Endodermal cell (in vitro differentiated cells): Measurements from ENCODE around the gene LRRC75B. TPM values are rescaled to one million over a fixed set of nuclear protein-coding genes. Genes with fewer than 3 reads are reported as not detected.

ENCODE experiments used
- DNase-seq: peaks from one replicate; pipeline ENCODE4 v3.0.0-alpha.2; 2017
- H3K27ac ChIP-seq: 2 replicates; pipeline ENCODE4 v1.5.1; 2013; ENCODE audit warnings: mild to moderate bottlenecking, low read depth, low read length, moderate library complexity
- H3K27me3 ChIP-seq: 2 replicates; pipeline ENCODE4 v1.6.1; 2013; ENCODE audit warnings: mild to moderate bottlenecking, low read length, moderate library complexity; ENCODE audit not compliant: insufficient read depth, control insufficient read depth, poor library complexity, severe bottlenecking
- H3K36me3 ChIP-seq: 2 replicates; pipeline ENCODE4 v1.7.0; 2013; ENCODE audit warnings: mild to moderate bottlenecking, low read length, moderate library complexity; ENCODE audit not compliant: control insufficient read depth, insufficient read depth
- H3K4me1 ChIP-seq: one replicate; pipeline ENCODE4 v1.7.0; 2013; ENCODE audit warnings: low read length; ENCODE audit not compliant: control insufficient read depth, insufficient read depth
- H3K4me3 ChIP-seq: 2 replicates; pipeline ENCODE4 v1.5.1; 2013; ENCODE audit warnings: mild to moderate bottlenecking, low read length, moderate library complexity
- H3K9ac ChIP-seq: 2 replicates; pipeline ENCODE4 v1.6.1; 2013; ENCODE audit warnings: mild to moderate bottlenecking, low read length, moderate library complexity; ENCODE audit not compliant: poor library complexity, severe bottlenecking; ENCODE audit errors: extremely low read depth
- H3K9me3 ChIP-seq: 2 replicates; pipeline ENCODE4 v1.6.1; 2013; ENCODE audit warnings: mild to moderate bottlenecking, low read length, moderate library complexity; ENCODE audit not compliant: control insufficient read depth
- H3K27ac Mint-ChIP-seq: 2 replicates; pipeline ENCODE4 v1.8.0; 2020; ENCODE audit warnings: mixed read lengths
- H3K27me3 Mint-ChIP-seq: 2 replicates; pipeline ENCODE4 v1.8.0; 2021; ENCODE audit warnings: mild to moderate bottlenecking, mixed read lengths; ENCODE audit not compliant: insufficient read depth
- H3K36me3 Mint-ChIP-seq: 2 replicates; pipeline ENCODE4 v1.8.0; 2020; ENCODE audit warnings: low read depth, mixed read lengths
- H3K4me1 Mint-ChIP-seq: 2 replicates; pipeline ENCODE4 v1.8.0; 2020; ENCODE audit warnings: mixed read lengths
- H3K4me3 Mint-ChIP-seq: 2 replicates; pipeline ENCODE4 v1.8.0; 2020; ENCODE audit warnings: mild to moderate bottlenecking, moderate library complexity, mixed read lengths
- H3K9me3 Mint-ChIP-seq: 2 replicates; pipeline ENCODE4 v1.8.0; 2020; ENCODE audit warnings: mild to moderate bottlenecking, mixed read lengths
- WGBS, 2 experiments: methylation state at CpG; one replicate each; pipeline versions ENCODE4 v1.1.5 to v1.1.7; 2013; ENCODE audit warnings: missing lambda C conversion rate in 2 of 2, mixed read lengths in 1 of 2; ENCODE audit not compliant: insufficient coverage in 1 of 2, insufficient read length in 1 of 2; 5-methylcytosine and 5-hydroxymethylcytosine counted together
- total RNA-seq, 2 donors: library from RNA; stranded (reverse); fragmentation: NEBNext Ultra II Directional in 1 of 2; extraction: Animal tissue kit (Norgen Biotek cat#: 25700) in 1 of 2; gene quantifications; 2 replicates in 1 of 2; 3 replicates in 1 of 2; pipeline ENCODE4 v1.2.1, GENCODE V29; 2021
- TF ChIP-seq, protein P1 (sequence below): fragments of 200-600 bp; sonication (generic); conservative IDR thresholded peaks from 2 replicates; pipeline ENCODE4 v1.5.0; 2021; ENCODE audit warnings: antibody characterized with exemption, mild to moderate bottlenecking

LRRC75B gene
- total RNA-seq, 2 donors from 2014 or later, result 27.4 to 31.2 TPM

DNA sequence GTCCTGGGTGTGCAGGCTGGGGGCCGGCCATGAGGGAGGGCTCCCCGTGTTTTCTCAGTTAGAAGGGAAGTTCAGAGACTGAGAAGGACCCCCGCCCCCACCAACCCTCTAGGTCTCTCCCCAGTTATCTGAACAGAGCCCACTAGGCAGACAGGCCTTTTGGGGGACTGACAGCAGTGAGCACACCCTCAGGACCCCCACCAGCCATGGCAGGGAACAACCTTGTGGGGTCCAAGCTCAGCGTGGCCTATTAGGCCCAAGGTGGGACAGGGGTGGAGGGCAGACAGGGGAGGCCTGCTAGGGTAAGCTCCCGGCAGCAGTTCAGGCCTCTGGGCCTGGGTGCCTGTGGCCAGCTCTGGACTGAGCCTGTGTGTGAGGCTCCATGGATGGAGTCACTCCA, 5.6 kb downstream of the LRRC75B start:
- no peak overlapping the region for H3K4me3 ChIP-seq
- Mint-ChIP-seq H3K9me3 (no peaks in the 10 kb centered on the region), H3K27ac (no peak overlapping the region), H3K27me3 (no peaks in the 10 kb centered on the region), H3K4me3 (no peak overlapping the region), H3K4me1 (no peaks in the 10 kb centered on the region), H3K36me3 (no peaks in the 10 kb centered on the region)
- 94% methylated on average over 5 of the region's 5 CpGs; no CpG with 5 or more reads in 1 of the 2 experiments for WGBS, 2 experiments
- H3K9ac ChIP-seq, result no peak overlapping the region
- DNase-seq, result no peak
- H3K27ac ChIP-seq, result no peak overlapping the region
- H3K4me1 ChIP-seq, result no peaks in the 10 kb centered on the region
- TF ChIP-seq, protein P1, sequence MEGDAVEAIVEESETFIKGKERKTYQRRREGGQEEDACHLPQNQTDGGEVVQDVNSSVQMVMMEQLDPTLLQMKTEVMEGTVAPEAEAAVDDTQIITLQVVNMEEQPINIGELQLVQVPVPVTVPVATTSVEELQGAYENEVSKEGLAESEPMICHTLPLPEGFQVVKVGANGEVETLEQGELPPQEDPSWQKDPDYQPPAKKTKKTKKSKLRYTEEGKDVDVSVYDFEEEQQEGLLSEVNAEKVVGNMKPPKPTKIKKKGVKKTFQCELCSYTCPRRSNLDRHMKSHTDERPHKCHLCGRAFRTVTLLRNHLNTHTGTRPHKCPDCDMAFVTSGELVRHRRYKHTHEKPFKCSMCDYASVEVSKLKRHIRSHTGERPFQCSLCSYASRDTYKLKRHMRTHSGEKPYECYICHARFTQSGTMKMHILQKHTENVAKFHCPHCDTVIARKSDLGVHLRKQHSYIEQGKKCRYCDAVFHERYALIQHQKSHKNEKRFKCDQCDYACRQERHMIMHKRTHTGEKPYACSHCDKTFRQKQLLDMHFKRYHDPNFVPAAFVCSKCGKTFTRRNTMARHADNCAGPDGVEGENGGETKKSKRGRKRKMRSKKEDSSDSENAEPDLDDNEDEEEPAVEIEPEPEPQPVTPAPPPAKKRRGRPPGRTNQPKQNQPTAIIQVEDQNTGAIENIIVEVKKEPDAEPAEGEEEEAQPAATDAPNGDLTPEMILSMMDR, result no peak
- H3K36me3 ChIP-seq, result no peaks in the 10 kb centered on the region
- H3K27me3 ChIP-seq, result no peaks in the 10 kb centered on the region
- H3K9me3 ChIP-seq, result no peaks in the 10 kb centered on the region

DNA sequence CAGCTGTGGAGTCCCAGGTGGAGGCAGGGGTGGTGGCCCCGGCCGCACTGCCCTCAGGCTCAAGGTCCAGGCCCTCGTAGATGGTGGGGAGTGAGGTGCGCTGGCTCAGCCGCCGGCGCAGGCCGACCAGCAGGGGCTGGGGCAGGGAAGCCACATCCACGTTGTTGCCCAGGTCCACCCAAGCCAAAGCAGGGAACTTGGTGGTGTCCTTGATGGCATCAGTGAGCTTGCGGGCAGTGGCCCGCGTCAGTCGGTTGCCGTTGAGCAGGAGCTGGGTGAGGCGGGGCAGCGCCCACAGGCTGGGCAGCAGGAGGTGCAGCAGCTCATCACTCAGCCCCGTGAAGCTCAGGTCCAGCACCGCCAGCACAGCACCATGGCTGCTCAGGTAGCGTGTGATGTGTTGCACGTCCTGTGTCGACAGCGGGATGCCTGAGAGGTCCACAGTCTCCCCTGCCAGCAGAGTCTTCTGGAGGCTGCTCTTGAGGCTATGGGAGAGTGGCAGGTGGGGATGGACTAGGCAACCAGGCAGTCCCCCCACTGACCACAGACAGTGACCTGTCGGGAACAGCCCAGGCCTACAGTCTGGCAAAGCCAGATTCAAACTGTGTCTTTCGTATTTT, 6.8 kb downstream of the LRRC75B start:
- H3K4me1 ChIP-seq, result no peaks in the 10 kb centered on the region
- no peaks in the 10 kb centered on the region for H3K9me3 Mint-ChIP-seq
- no peaks in the 10 kb centered on the region for H3K9me3 ChIP-seq
- no peak overlapping the region for H3K9ac ChIP-seq
- no peaks in the 10 kb centered on the region for H3K36me3 ChIP-seq
- H3K27ac ChIP-seq, result no peak overlapping the region
- no peak overlapping the region for H3K4me3 ChIP-seq
- TF ChIP-seq, protein P1, result no peak
- H3K27ac Mint-ChIP-seq, result no peak overlapping the region
- no peaks in the 10 kb centered on the region for H3K4me1 Mint-ChIP-seq
- H3K4me3 Mint-ChIP-seq, result no peak overlapping the region
- WGBS, 2 experiments, result 93 to 96% methylated on average over 13 to 24 of the region's 24 CpGs
- no peak for DNase-seq
- no peaks in the 10 kb centered on the region for H3K27me3 Mint-ChIP-seq
- no peaks in the 10 kb centered on the region for H3K36me3 Mint-ChIP-seq
- H3K27me3 ChIP-seq, result no peaks in the 10 kb centered on the region

GRCh38 chr22:24585461-24585860, 7.4 kb downstream of the LRRC75B start:
- Histone ChIP-seq H3K9me3 (no peaks in the 10 kb centered on the region), H3K36me3 (no peaks in the 10 kb centered on the region), H3K4me3 (no peak overlapping the region), H3K9ac (no peak overlapping the region), H3K27ac (no peak overlapping the region), H3K4me1 (no peaks in the 10 kb centered on the region), H3K27me3 (no peaks in the 10 kb centered on the region)
- WGBS, 2 experiments, result 97 to 100% methylated on average over 1 to 3 of the region's 3 CpGs
- no peaks in the 10 kb centered on the region for H3K27me3 Mint-ChIP-seq
- DNase-seq, result no peak
- no peaks in the 10 kb centered on the region for H3K4me1 Mint-ChIP-seq
- no peak overlapping the region for H3K4me3 Mint-ChIP-seq
- H3K36me3 Mint-ChIP-seq, result no peaks in the 10 kb centered on the region
- no peak overlapping the region for H3K27ac Mint-ChIP-seq
- TF ChIP-seq, protein P1, result no peak
- H3K9me3 Mint-ChIP-seq, result no peaks in the 10 kb centered on the region
